ENCODE measurements around the gene CENPS.

DNA sequence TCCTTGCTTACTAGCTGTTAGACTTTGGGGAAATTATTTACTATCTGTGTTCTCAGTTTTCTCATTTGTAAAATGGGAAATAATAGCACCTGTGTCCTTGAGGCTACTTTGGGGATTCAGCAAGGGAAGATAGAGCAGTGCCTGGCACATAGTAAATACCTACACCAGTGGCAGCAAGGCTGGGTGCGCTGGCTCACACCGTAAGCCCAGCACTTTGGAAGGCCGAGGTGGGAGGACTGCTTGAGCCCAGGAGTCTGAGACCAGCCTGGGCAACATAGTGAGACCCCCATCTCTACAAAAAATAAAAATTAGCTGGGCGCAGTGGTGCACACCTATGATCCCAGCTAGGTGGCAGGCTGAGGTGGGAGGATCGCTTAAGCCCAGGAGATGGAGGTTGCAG, 8.6 kb upstream of the CENPS start:
- TF ChIP-seq, protein P1, sequence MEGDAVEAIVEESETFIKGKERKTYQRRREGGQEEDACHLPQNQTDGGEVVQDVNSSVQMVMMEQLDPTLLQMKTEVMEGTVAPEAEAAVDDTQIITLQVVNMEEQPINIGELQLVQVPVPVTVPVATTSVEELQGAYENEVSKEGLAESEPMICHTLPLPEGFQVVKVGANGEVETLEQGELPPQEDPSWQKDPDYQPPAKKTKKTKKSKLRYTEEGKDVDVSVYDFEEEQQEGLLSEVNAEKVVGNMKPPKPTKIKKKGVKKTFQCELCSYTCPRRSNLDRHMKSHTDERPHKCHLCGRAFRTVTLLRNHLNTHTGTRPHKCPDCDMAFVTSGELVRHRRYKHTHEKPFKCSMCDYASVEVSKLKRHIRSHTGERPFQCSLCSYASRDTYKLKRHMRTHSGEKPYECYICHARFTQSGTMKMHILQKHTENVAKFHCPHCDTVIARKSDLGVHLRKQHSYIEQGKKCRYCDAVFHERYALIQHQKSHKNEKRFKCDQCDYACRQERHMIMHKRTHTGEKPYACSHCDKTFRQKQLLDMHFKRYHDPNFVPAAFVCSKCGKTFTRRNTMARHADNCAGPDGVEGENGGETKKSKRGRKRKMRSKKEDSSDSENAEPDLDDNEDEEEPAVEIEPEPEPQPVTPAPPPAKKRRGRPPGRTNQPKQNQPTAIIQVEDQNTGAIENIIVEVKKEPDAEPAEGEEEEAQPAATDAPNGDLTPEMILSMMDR (IDR thresholded peaks at IDR 0.05), result no peak
- TF ChIP-seq POLR2A (IDR thresholded peaks at IDR 0.05) (no peak), EP300 (IDR thresholded peaks at IDR 0.05) (no peak)

Measured in tibial nerve (tissue), 4 donors.